Transverse colon (tissue), 4 donors: ENCODE measurements around the gene TNNC1. TPM values are rescaled to one million over a fixed set of nuclear protein-coding genes. Genes with fewer than 3 reads are reported as not detected.

Experiments used
- DNase-seq: peaks from one replicate; pipeline ENCODE4 v3.0.0-alpha.2; 2019
- H3K27ac ChIP-seq, 4 donors: fragments of 200-600 bp; sonication (generic); 2 replicates each; pipeline ENCODE4 v1.5.1; 2016 to 2018; ENCODE audit warnings: inconsistent platforms in 4 of 4
- H3K27me3 ChIP-seq: fragments of 200-600 bp; sonication (generic); 2 replicates; pipeline ENCODE4 v1.5.1; 2017; ENCODE audit warnings: inconsistent platforms
- H3K36me3 ChIP-seq, 4 donors: fragments of 200-600 bp; sonication (generic); 2 replicates each; pipeline ENCODE4 v1.5.1; 2017 to 2019; ENCODE audit warnings: inconsistent platforms in 4 of 4
- H3K4me1 ChIP-seq, 4 donors: fragments of 200-600 bp; sonication (generic); 2 replicates each; pipeline ENCODE4 v1.5.1; 2017 to 2020; ENCODE audit warnings: inconsistent platforms in 4 of 4
- H3K4me3 ChIP-seq, 4 donors: fragments of 200-600 bp; sonication (generic); 1 replicate in 1 of 4; 2 replicates in 3 of 4; pipeline versions ENCODE4 v1.5.1 to v1.6.1; 2017 to 2019; ENCODE audit warnings: inconsistent platforms in 4 of 4
- H3K9me3 ChIP-seq, 2 donors: fragments of 200-600 bp; sonication (generic); 2 replicates each; pipeline ENCODE4 v1.5.1; 2017 to 2019; ENCODE audit warnings: inconsistent platforms in 2 of 2
- CTCF ChIP-seq, 5 experiments: fragments of 200-600 bp in 3 of 5; fragments of 450-650 bp in 2 of 5; sonication (generic) in 3 of 5; IDR thresholded peaks; 1 replicate in 2 of 5; 2 replicates in 3 of 5; pipeline ENCODE4 v1.5.1; 2016 to 2017; ENCODE audit warnings: antibody characterized with exemption in 5 of 5, inconsistent platforms in 3 of 5, mild to moderate bottlenecking in 2 of 5, moderate library complexity in 1 of 5
- EP300 ChIP-seq: sonication (generic); formaldehyde crosslinking; IDR thresholded peaks from one replicate; pipeline ENCODE4 v1.6.1; 2017; ENCODE audit warnings: antibody characterized with exemption, low read depth
- POLR2A ChIP-seq: fragments of 450-650 bp; IDR thresholded peaks from one replicate; pipeline ENCODE4 v1.6.1; 2016; ENCODE audit warnings: antibody characterized with exemption, mild to moderate bottlenecking, moderate library complexity
- POLR2AphosphoS5 ChIP-seq, 3 donors: sonication (generic); formaldehyde crosslinking; IDR thresholded peaks; one replicate each; pipeline ENCODE4 v1.6.1; 2016; ENCODE audit warnings: antibody characterized with exemption in 3 of 3
- WGBS, 2 donors: methylation state at CpG; one replicate each; pipeline ENCODE4 v1.1.5; 2018; ENCODE audit warnings: low coverage in 1 of 2; 5-methylcytosine and 5-hydroxymethylcytosine counted together
- in situ Hi-C, 4 donors: fragments of 200-750 bp; cut with MboI; loops; one replicate each; pipeline versions ENCODE4 v1.15.0 to v1.15.1; 2017; ENCODE audit warnings: low sequenced_read_pairs in 3 of 4, low pct_ligation_motif_present in 1 of 4, low pct_unique_long_range_greater_than_20kb in 1 of 4
- intact Hi-C: fragments of 100-400 bp; cut with DNase I; formaldehyde crosslinking; loops from one replicate; pipeline ENCODE4 v1.15.1; 2023; ENCODE audit warnings: low total_unique reads
- total RNA-seq, 4 donors: library from RNA; depleted of rRNA; stranded (reverse); fragments of >200 nt; gene quantifications; one replicate each; pipeline ENCODE4 v1.1.0, GENCODE V29; 2016

The TNNC1 gene
- total RNA-seq, 4 donors from 2014 or later, result 7.1 to 10.4 TPM; not detected in 2

DNA sequence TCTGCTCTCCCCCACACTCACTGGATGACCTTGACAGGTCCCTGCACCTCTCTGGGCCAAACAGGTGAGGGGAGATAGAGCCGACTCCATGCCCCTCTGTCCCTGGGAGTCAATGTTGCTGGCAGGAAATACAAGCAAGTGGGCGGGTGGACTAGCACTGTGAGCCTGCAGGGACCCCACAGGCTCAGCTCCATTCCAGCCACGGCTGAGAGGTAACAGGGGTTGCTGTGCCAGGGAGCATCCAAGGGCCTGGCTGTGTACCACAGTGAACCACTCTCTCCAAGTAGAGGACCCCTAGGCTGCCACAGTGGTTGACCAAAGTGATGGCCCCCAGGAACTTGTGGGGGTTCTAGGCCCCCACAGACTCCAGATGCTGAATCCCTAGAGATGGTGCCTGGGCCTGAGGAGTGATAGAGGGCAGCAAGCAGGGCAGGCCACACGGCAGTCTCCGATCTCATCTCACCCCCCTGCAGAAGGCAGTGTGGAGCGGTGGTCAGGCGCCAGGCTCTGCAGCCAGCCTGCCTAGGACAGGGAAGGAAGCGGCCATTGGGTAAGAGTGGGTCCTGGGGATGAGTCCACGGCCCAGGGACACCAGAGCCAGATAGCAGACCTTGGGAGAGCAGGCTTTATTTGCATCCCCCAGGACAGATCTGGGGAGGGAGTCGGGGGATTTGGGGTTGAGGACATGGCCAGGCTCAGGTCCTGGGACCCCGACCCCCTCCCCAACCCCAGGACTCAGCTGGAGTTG, 3.2 kb downstream of the TNNC1 start:
- TF ChIP-seq POLR2A, result no peak
- no peak for TF ChIP-seq EP300
- no peak for TF ChIP-seq CTCF (IDR thresholded peaks at IDR 0.05)
- no peak for TF ChIP-seq POLR2AphosphoS5 (IDR thresholded peaks at IDR 0.05)
- Histone ChIP-seq H3K27me3 (no peaks in the 10 kb centered on the region), H3K27ac (no peak overlapping the region), H3K36me3 (no peaks in the 10 kb centered on the region), H3K9me3 (no peaks in the 10 kb centered on the region), H3K4me3 (no peak overlapping the region), H3K4me1 (peaks cover 9 to 23% (median 15%) of the 10 kb centered on the region in 4 donors)
- in situ Hi-C loops (no loop called here), intact Hi-C loops (no loop called here)
- WGBS, 2 donors, result 80% methylated on average over 11 of the region's 11 CpGs; no CpG with 5 or more reads in 1 of the 2 donors
- DNase-seq, result no peak

- 73 to 83% methylated on average over 4 to 12 of the region's 12 CpGs for WGBS, 2 donors
- intact Hi-C loops, result no loop called here
- no peak for TF ChIP-seq EP300
- TF ChIP-seq CTCF (IDR thresholded peaks at IDR 0.05), result no peak
- no peak for TF ChIP-seq POLR2A
- no peak for TF ChIP-seq POLR2AphosphoS5 (IDR thresholded peaks at IDR 0.05)
- H3K27me3 ChIP-seq, result no peaks in the 10 kb centered on the region
- in situ Hi-C loops, result no loop called here
- H3K9me3 ChIP-seq, result no peaks in the 10 kb centered on the region
- H3K36me3 ChIP-seq, result no peaks in the 10 kb centered on the region
- H3K4me1 ChIP-seq, result peaks cover 5 to 15% (median 9%) of the 10 kb centered on the region in 4 donors
- no peak overlapping the region for H3K4me3 ChIP-seq
- DNase-seq, result no peak
- no peak overlapping the region for H3K27ac ChIP-seq
Observed at GRCh38 chr3:52447512-52448355, 6.1 kb downstream of the TNNC1 start.

GRCh38 chr3:52446631-52447511, 7.0 kb downstream of the TNNC1 start:
- Histone ChIP-seq H3K36me3 (no peaks in the 10 kb centered on the region), H3K27ac (no peak overlapping the region), H3K4me1 (peaks cover 5 to 15% (median 9%) of the 10 kb centered on the region in 4 donors), H3K4me3 (no peak overlapping the region), H3K27me3 (no peaks in the 10 kb centered on the region), H3K9me3 (no peaks in the 10 kb centered on the region)
- DNase-seq, result peak; percentile 72
- intact Hi-C loops (no loop called here), in situ Hi-C loops (no loop called here)
- TF ChIP-seq POLR2A (no peak), CTCF (IDR thresholded peaks at IDR 0.05) (peak; percentile 98 to 100 (median 100)), EP300 (no peak), POLR2AphosphoS5 (IDR thresholded peaks at IDR 0.05) (no peak)
- 39% methylated on average over 12 of the region's 13 CpGs; no CpG with 5 or more reads in 1 of the 2 donors for WGBS, 2 donors
